Activated gamma-delta T cell treated with Interleukin-2 at 50 U/mL for 16 hours (primary cell): ENCODE measurements around the gene C1orf216.
A peak's percentile ranks its signal among the peaks of the same experiment; 100 is the strongest.
"Not testable (repeated sequence)": the region's sequence is repeated elsewhere in the genome, so short reads cannot be mapped to it uniquely, and the experiment has no call there.

Source experiments
- DNase-seq: peaks from one replicate; pipeline ENCODE4 v3.0.0-alpha.2; 2020

C1orf216 gene, protein sequence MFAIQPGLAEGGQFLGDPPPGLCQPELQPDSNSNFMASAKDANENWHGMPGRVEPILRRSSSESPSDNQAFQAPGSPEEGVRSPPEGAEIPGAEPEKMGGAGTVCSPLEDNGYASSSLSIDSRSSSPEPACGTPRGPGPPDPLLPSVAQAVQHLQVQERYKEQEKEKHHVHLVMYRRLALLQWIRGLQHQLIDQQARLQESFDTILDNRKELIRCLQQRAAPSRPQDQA

GRCh38 chr1:35718492-35719336, at the start of gene C1orf216:
Gene C1orf216, minus strand, starts transcription at chr1:35718884. Its CDS starts 2,563 bp downstream, at chr1:35716321.
- peak; percentile 68 for DNase-seq

DNA sequence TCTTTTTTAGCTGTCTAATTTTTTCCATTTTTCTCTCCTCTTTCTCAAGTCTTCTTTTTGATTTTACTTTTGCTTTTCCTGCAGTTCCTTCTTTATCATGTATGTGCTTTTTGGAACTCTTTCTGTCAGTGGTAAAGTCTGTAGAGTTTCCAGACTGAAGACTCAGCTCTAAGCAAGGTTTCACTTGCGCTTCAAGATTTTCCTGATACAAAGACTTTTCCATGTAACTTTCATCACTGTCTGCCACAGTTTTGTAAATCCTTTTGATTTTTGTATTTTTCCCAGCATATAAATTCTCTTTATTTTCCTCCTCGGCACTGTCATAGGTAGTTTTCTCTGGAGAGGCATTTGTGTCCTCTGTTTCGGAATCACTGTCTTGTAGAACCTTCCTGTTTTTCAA, 45.6 kb upstream of the C1orf216 start:
- DNase-seq = no peak

DNA sequence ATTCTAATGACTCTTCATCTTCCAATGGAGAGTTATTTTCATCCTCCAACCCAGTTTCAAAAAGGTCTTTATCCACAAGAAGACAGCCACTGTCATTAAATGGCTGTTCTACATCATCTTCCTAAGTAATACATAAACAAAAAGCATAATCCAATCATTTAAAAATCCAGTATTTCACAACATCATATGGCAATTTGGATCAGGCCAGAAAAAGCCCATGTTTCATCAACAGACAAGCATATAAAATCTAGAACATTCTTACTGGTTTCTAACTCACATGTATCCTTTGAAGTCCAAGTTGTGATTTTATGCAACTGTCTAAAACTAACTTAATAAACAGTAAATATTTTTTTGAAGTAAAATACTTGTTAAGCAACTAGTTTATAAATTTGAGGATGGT, 44.5 kb upstream of the C1orf216 start:
- DNase-seq = no peak

DNA sequence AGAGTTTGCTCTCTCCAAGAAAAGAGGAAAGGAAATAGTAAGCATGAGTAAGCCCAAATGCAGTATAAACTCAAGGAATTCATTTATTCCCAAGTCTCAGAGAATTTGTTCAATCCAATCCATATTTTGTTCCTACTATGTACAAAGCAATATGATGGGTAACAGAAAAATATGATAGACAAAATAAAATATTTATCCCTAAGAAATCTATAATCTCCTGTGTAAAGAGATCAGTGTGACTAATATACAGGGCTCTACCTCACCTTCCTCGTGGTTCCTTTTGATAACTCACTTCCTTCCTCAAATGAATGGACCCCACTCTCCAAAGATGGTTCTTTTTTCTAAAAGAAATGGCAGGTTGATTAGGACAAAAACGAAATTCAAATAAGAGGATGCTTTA, 43.5 kb upstream of the C1orf216 start:
- DNase-seq = no peak

DNA sequence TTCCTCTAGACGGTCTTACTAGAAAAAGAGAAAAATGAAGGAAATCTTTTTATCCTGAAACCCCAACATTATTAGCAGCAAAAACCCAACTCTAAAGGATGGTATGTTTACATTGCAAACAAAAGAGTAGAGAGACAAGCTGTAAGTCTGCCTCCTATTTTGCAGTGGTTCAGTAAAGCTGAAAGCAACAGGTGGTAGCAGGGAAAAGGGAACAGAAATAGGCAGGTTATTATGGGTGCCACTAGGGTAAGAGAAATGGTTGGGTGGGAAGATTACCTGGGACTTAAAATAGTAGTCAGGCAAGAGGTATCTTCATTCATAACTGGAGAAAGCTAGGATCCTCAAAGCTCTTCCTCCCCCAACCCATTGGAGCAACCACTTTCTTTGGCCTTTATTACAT, 37.4 kb upstream of the C1orf216 start:
- no peak for DNase-seq

- DNase-seq = no peak
These were observed 35.1 kb upstream of the C1orf216 start for GRCh38 chr1:35753626-35754260.

DNA sequence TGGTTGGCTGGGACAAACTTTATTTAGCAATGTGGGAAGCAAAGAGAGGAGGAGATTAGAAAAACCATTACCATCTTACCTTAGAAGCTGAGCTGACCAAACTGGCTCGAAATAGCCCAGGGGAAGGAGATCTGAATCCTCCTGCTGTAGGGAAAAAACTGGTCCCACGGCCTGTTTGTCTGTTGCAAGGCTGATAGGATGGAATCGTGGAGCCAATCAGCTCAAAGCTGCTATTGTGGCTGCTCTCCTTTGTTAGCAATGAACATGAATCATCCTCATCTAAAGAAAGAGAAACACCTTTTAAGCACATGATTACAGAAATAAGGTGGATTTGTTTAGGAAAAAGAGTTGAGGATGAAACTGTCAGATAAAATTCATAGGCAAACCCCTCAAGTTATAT, 29.6 kb upstream of the C1orf216 start:
- no peak for DNase-seq

- no peak for DNase-seq
These were observed 26.5 kb upstream of the C1orf216 start for GRCh38 chr1:35745124-35745730.

DNA sequence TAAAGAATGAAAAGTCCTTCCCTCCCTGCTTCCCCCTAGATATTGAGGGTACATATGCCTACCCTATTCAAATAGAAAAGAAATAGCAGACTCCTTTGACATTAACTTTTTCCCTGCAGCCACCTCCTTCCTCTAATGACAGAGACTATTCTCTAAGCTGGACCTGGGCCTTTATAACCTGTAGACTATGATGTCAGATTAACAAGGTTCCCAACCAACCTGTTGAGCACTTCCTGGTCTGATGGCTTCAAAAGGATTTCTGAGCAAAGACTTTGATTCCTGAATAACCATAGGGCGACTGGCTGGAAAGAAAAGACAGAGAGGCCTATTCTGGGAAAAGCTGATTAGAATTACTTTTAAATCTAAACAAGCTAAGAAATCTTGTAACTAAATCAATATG, 18.4 kb upstream of the C1orf216 start:
- no peak for DNase-seq

- no peak for DNase-seq
These were observed 8.9 kb upstream of the C1orf216 start for GRCh38 chr1:35727434-35728040.

- DNase-seq = peak; percentile 48
These were observed 8.1 kb upstream of the C1orf216 start for GRCh38 chr1:35726450-35727433.

GRCh38 chr1:35725596-35725995, 6.9 kb upstream of the C1orf216 start:
- DNase-seq = no peak

- no peak for DNase-seq
These were observed 690 bp downstream of the C1orf216 start for GRCh38 chr1:35717911-35718476.

- peak; percentile 77 for DNase-seq
These were observed 3.1 kb downstream of the C1orf216 start for GRCh38 chr1:35715568-35716002.

GRCh38 chr1:35714921-35715567, 3.6 kb downstream of the C1orf216 start:
- no peak for DNase-seq

DNA sequence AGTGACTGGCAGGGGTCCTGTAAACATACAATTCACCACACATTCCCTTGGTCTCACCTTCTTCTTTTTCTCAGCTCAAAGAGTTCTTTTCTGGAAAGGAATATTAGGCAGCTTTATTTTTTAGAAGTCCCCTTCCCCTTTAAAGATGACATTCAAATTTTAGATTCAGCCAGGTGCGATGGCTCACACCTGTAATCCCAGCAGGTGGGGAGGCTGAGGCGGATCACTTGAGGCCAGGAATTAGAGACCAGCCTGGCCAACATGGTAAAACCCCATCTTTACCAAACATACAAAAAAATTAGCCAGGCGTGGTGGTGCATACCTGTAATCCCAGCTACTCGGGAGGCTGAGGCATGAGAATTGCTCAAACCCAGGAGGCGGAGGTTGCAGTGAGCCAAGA, 7.6 kb downstream of the C1orf216 start:
- DNase-seq = not testable (repeated sequence)

DNA sequence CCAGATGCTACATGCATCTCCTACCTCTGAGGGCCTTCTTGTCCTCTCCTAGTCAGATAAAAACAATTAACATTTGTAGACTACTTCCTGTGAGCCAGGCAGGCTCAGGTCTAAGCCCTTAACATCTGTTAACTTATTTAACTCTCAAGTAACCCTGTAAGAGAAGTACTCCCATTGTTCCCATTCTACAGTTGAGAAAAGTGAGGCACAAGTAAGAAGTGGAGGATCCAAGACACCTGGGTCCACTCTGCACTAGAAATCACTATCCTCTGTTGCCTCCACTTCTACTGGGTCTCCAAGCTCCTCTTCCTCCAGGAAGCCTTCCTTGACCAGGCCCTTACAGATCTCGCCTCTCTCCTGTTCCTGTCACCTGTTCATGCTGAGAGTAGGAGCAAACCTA, 9.7 kb downstream of the C1orf216 start:
- no peak for DNase-seq

DNA sequence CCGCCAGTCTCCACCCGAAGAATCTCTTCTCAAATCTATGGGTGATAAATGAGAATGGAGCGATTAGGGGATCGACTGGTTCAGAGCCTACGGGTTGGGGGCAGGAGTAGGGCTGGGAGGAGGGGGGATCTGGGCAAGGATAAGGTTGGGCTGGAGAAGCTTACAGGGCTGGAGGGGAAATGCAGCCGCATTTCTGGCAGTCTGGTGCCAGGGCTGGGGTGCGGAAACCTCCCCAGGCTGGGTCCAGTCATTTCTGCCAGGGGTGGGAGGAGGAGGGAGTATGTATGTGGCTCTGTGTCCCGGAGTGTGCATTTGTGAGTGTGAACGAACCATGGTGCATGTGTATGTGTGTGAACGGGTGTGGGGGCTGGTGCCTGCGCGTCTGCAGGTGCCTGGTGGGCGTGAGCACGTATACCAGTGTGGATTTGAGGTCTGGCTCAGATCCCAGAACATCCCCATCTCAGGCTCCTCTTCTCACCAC, 10.2 kb downstream of the C1orf216 start:
- no peak for DNase-seq

DNA sequence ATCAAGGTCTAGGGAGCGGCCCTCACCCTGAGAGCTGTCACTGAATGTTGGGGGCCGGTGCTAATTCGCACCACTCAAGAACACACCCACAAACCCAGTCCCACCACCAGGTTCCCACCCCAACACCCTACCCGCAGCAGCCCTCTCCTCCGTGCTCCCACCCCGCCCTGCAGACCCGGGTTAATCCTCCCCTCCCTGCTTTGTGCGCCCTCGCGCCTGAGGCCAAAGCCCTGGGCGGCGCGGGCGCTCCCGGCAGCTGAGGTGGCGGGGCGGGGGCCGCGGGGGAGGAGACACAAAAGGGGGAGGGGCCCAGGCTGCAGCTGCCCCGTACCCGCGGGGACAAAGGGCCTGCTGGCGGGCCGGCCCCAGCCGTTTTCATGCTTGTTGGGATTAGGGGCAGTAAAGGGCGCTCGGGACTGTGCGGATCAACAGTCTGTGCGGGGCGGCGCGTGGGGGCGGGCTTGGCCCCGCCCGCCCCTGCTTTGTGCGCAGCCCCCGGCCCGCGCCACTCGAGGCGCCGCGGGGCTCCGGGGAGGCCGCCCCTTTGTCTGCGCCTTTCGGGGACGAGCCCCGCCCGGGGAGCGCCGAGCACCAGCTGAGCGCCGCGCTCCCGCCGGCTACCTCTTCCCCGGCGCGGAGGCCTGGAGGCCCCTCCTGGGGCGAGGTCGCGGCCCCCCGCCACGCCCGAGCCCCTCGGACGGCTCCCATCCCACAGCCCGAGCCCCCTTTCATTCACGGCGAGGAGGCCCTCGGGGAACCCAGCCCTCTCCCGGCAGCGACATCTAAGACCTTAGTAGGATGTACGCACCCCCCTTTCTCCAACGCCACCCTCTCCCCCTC, 10.9 kb downstream of the C1orf216 start:
- peak; percentile 15 for DNase-seq
